ENCODE data around the gene ACOT8.

Gene ACOT8

GRCh38 chr20:45848969-45849582 is 8.1 kb downstream of the ACOT8 start:
- no peak for DNase-seq (ENCODE audit: extremely low read depth, low read depth)
- no peak for TF ChIP-seq CTCF (IDR thresholded peaks at IDR 0.05; ENCODE audit: low read depth, low read length)

- no peak for DNase-seq (ENCODE audit: extremely low read depth, low read depth)
- no peak for TF ChIP-seq CTCF (IDR thresholded peaks at IDR 0.05; ENCODE audit: low read depth, low read length)
Measured at GRCh38 chr20:45848421-45848820, 8.8 kb downstream of the ACOT8 start.

GRCh38 chr20:45845452-45845851 is 11.7 kb downstream of the ACOT8 start:
- TF ChIP-seq CTCF (IDR thresholded peaks at IDR 0.05; ENCODE audit: low read depth, low read length) = no peak
- DNase-seq (ENCODE audit: extremely low read depth, low read depth) = no peak

- no peak for DNase-seq (ENCODE audit: extremely low read depth, low read depth)
- no peak for TF ChIP-seq CTCF (IDR thresholded peaks at IDR 0.05; ENCODE audit: low read depth, low read length)
Measured at GRCh38 chr20:45843506-45843905, 13.7 kb downstream of the ACOT8 start.

GRCh38 chr20:45842169-45842812 is 14.9 kb downstream of the ACOT8 start:
- no peak for DNase-seq (ENCODE audit: extremely low read depth, low read depth)
- TF ChIP-seq CTCF (IDR thresholded peaks at IDR 0.05; ENCODE audit: low read depth, low read length) = no peak

GRCh38 chr20:45841407-45842129 is 15.6 kb downstream of the ACOT8 start:
- no peak for TF ChIP-seq CTCF (IDR thresholded peaks at IDR 0.05; ENCODE audit: low read depth, low read length)
- no peak for DNase-seq (ENCODE audit: extremely low read depth, low read depth)

- TF ChIP-seq CTCF (IDR thresholded peaks at IDR 0.05; ENCODE audit: low read depth, low read length) = no peak
- no peak for DNase-seq (ENCODE audit: extremely low read depth, low read depth)
Measured at GRCh38 chr20:45840700-45841198, 16.4 kb downstream of the ACOT8 start.

All from AG09319 (cell line).